Smooth muscle cell (in vitro differentiated cells): ENCODE data around the gene TFF1. TPM values are rescaled to one million over a fixed set of nuclear protein-coding genes. Genes with fewer than 3 reads are reported as not detected.
A peak's percentile ranks its signal among the peaks of the same experiment; 100 is the strongest.

Experiments
- DNase-seq: peaks from one replicate; lab custom pipeline; 2025; ENCODE audit not compliant: unreplicated experiment; lab: John Stamatoyannopoulos, UW
- H2AFZ ChIP-seq: fragments of 200-600 bp; sonication (generic); 2 replicates; pipeline ENCODE4 v1.6.0; 2016; ENCODE audit warnings: antibody characterized with exemption, low read depth, mild to moderate bottlenecking
- H3F3A ChIP-seq: fragments of 200-600 bp; sonication (generic); 2 replicates; pipeline ENCODE4 v1.6.0; 2017; ENCODE audit warnings: antibody characterized with exemption, low read depth
- H3K27ac ChIP-seq: fragments of 200-600 bp; sonication (generic); 2 replicates; pipeline ENCODE4 v1.5.1; 2016; ENCODE audit warnings: low read depth, mild to moderate bottlenecking
- H3K27me3 ChIP-seq: fragments of 200-600 bp; sonication (generic); 2 replicates; pipeline ENCODE4 v1.6.1; 2016; ENCODE audit warnings: low read depth, mild to moderate bottlenecking
- H3K36me3 ChIP-seq: fragments of 200-600 bp; sonication (generic); 2 replicates; pipeline ENCODE4 v1.5.1; 2016; ENCODE audit warnings: low read depth
- H3K4me1 ChIP-seq: fragments of 200-600 bp; sonication (generic); 2 replicates; pipeline ENCODE4 v1.5.1; 2016; ENCODE audit warnings: low read depth
- H3K4me2 ChIP-seq: fragments of 200-600 bp; sonication (generic); 2 replicates; pipeline ENCODE4 v1.6.0; 2016; ENCODE audit warnings: mild to moderate bottlenecking
- H3K4me3 ChIP-seq: fragments of 200-600 bp; sonication (generic); 2 replicates; pipeline ENCODE4 v1.5.1; 2016; ENCODE audit warnings: mild to moderate bottlenecking
- H3K79me2 ChIP-seq: fragments of 200-600 bp; sonication (generic); 2 replicates; pipeline ENCODE4 v1.6.0; 2016; ENCODE audit warnings: low read depth, mild to moderate bottlenecking
- H3K9ac ChIP-seq: fragments of 200-600 bp; sonication (generic); 2 replicates; pipeline ENCODE4 v1.6.0; 2016; ENCODE audit warnings: low read depth
- H3K9me3 ChIP-seq: fragments of 200-600 bp; sonication (generic); replicated peaks from 2 replicates; pipeline ENCODE4 v1.5.1; 2016; ENCODE audit warnings: low read depth
- H4K20me1 ChIP-seq: fragments of 200-600 bp; sonication (generic); 2 replicates; pipeline ENCODE4 v1.6.0; 2016; ENCODE audit warnings: low read depth
- CTCF ChIP-seq: fragments of 200-600 bp; sonication (generic); IDR thresholded peaks from 2 replicates; pipeline ENCODE4 v1.5.1; 2017; ENCODE audit warnings: borderline replicate concordance, mild to moderate bottlenecking, antibody characterized with exemption; ENCODE audit not compliant: insufficient read depth, poor library complexity, severe bottlenecking
- WGBS: methylation state at CpG from one replicate; pipeline ENCODE4 v1.1.7; 2016; ENCODE audit warnings: low lambda C conversion rate; 5-methylcytosine and 5-hydroxymethylcytosine counted together
- polyA plus RNA-seq: library from polyadenylated mRNA; unstranded; fragments of >200 nt; fragmentation: Nextera tagmentation; extraction: Ambion mirVana; gene quantifications from 2 replicates; pipeline ENCODE4 v1.2.1, GENCODE V29; 2016
- total RNA-seq: library from RNA; depleted of rRNA; stranded (reverse); fragments of >200 nt; gene quantifications from 2 replicates; pipeline ENCODE4 v1.2.3, GENCODE V29; 2014

The TFF1 gene
- total and polyA plus RNA-seq, 2 experiments from 2014 or later: 7.9 to 8.6 TPM

- no peak overlapping the region for H3K9ac ChIP-seq
Observed at GRCh38 chr21:42412636-42412933, 46.2 kb upstream of the TFF1 start.

DNA sequence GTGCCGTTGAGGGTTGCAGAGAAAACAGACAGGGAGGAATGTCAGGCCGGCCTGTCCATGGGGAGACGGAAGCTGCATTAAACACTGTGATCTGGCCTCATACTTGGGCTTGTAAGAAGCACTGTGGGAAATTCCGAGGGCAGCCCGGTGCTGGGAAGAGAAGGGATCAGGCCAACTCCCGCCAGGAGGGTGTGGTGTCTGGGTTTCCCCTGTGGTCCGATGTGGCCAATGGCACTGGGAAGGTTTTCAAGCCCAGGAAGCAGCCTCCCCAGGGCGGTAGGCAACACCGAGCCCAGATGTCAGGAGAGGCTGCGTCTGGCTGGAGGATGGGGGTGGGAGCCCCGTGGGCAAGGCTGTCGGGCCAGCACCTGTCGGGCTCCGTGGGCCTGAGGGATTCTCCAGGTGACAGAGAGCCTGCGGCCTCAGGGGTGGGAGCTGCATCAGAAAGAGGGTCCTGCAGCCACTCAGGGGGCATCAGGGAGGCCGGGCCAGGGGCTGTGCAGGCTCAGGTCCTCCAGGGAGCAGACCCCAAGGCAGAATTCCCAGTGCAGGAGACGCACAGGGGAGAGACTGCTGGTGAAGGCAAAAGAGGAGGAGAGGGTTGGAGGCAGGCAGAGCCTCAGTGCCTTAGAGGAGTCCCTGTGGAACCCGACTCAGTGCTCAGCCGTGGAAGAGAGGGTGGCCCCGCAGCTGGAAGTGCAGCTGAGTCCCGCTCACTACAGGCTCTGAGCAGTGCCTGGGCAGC is 45.7 kb upstream of the TFF1 start:
- no peak for DNase-seq
- H3K4me3 ChIP-seq: no peak overlapping the region
- H3K27me3 ChIP-seq: no peaks in the 10 kb centered on the region
- no peaks in the 10 kb centered on the region for H3K4me1 ChIP-seq
- no peaks in the 10 kb centered on the region for H3K9me3 ChIP-seq
- WGBS: 70% methylated on average over 21 of the region's 21 CpGs
- H3F3A ChIP-seq: no peaks in the 10 kb centered on the region
- no peak overlapping the region for H3K9ac ChIP-seq
- no peak for TF ChIP-seq CTCF
- H2AFZ ChIP-seq: peak overlapping the region; percentile 41
- peak overlapping the region; percentile 21 for H3K27ac ChIP-seq
- H4K20me1 ChIP-seq: no peaks in the 10 kb centered on the region
- no peaks in the 10 kb centered on the region for H3K79me2 ChIP-seq
- no peak overlapping the region for H3K4me2 ChIP-seq
- H3K36me3 ChIP-seq: no peaks in the 10 kb centered on the region

More at GRCh38 chr21:42412636-42412933, 46.2 kb upstream of the TFF1 start:
- no peaks in the 10 kb centered on the region for H3K79me2 ChIP-seq
- WGBS: 90% methylated on average over 5 of the region's 5 CpGs
- H3K4me2 ChIP-seq: no peak overlapping the region
- H3K4me3 ChIP-seq: no peak overlapping the region
- DNase-seq: no peak
- H3K27me3 ChIP-seq: no peaks in the 10 kb centered on the region
- no peaks in the 10 kb centered on the region for H4K20me1 ChIP-seq
- no peaks in the 10 kb centered on the region for H3F3A ChIP-seq
- no peak for TF ChIP-seq CTCF
- H2AFZ ChIP-seq: no peak overlapping the region
- H3K27ac ChIP-seq: no peak overlapping the region
- H3K4me1 ChIP-seq: no peaks in the 10 kb centered on the region
- no peaks in the 10 kb centered on the region for H3K36me3 ChIP-seq
- no peaks in the 10 kb centered on the region for H3K9me3 ChIP-seq

DNA sequence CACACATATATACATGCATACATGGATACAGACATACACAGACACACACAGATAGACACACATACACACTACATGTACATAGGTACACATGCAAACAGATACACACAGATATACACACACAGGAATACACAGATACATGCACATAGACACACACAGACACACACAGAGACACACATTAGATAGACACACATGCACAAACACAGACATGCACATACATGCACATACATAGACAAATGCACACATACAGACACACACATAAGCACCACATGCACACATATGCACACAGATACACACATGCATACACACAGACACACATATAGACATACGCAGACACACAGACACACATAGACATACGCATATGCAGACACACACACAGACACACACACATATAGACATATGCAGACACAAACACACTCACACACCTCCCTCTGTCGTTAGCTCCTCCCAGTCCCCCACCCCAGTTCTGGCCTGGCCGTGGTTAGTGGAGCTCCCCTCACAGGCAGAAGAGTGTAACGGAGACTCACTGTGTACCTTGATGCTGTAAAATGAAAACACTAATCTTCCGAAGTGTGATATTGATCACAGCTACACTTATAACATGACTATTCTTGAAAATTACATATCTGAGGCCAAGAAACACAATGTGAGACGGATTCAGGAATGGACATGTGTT is 45.0 kb upstream of the TFF1 start:
- no peaks in the 10 kb centered on the region for H3K9me3 ChIP-seq
- no peaks in the 10 kb centered on the region for H3K36me3 ChIP-seq
- H3K4me2 ChIP-seq: no peak overlapping the region
- H3K27me3 ChIP-seq: no peaks in the 10 kb centered on the region
- peak overlapping the region; percentile 41 for H2AFZ ChIP-seq
- H3K79me2 ChIP-seq: no peaks in the 10 kb centered on the region
- TF ChIP-seq CTCF: no peak
- no peaks in the 10 kb centered on the region for H4K20me1 ChIP-seq
- H3K9ac ChIP-seq: no peak overlapping the region
- 73% methylated on average over 7 of the region's 7 CpGs for WGBS
- H3K27ac ChIP-seq: peak overlapping the region; percentile 21
- H3F3A ChIP-seq: no peaks in the 10 kb centered on the region
- no peak overlapping the region for H3K4me3 ChIP-seq
- H3K4me1 ChIP-seq: no peaks in the 10 kb centered on the region
- no peak for DNase-seq
